AG04450 (cell line): ENCODE data around the gene GALNT9. TPM values are rescaled to one million over a fixed set of nuclear protein-coding genes. Genes with fewer than 3 reads are reported as not detected.
"Not testable (repeated sequence)": the region's sequence is repeated elsewhere in the genome, so short reads cannot be mapped to it uniquely, and the experiment has no call there.

ENCODE experiments used
- CTCF ChIA-PET: fragments of 300-600, 350-600 bp; formaldehyde crosslinking; extraction: SDS; loops from one replicate; lab custom pipeline; 2022; ENCODE audit warnings: antibody characterized with exemption, inconsistent platforms; lab: Charles Lee
- POLR2A ChIA-PET: fragments of 350-600 bp; formaldehyde crosslinking; extraction: SDS; loops from one replicate; lab custom pipeline; 2021; ENCODE audit warnings: antibody characterized with exemption, inconsistent platforms; lab: Yijun Ruan, JAX
- DNase-seq: peaks from one replicate; pipeline ENCODE4 v3.0.0-alpha.2; 2011; ENCODE audit warnings: low read depth, low spot score
- H3K27ac ChIP-seq: one replicate; pipeline ENCODE4 v1.5.1; 2012; ENCODE audit warnings: low read depth, low read length, control low read depth
- H3K27me3 ChIP-seq: one replicate; pipeline ENCODE4 v1.6.0; 2012; ENCODE audit warnings: low read length; ENCODE audit not compliant: control insufficient read depth, insufficient read depth
- H3K4me3 ChIP-seq: 2 replicates; pipeline ENCODE4 v1.5.1; 2011; ENCODE audit warnings: mild to moderate bottlenecking, low read depth, low read length, control low read depth
- H3K9me3 ChIP-seq: 2 replicates; pipeline ENCODE4 v1.5.1; 2012; ENCODE audit warnings: low read length; ENCODE audit not compliant: control insufficient read depth, insufficient read depth
- polyA plus RNA-seq: library from polyadenylated mRNA; depleted of rRNA; stranded (reverse); fragments of >200 nt; gene quantifications from 2 replicates; pipeline ENCODE4 v1.2.3, GENCODE V29; 2011
- TF ChIP-seq, protein P1 (sequence below): IDR thresholded peaks from 2 replicates; pipeline ENCODE4 v1.5.1; 2011; ENCODE audit warnings: low read depth, low read length, control low read depth, inconsistent platforms

The GALNT9 gene
- polyA plus RNA-seq, 1 experiment, result not detected

GRCh38 chr12:132360906-132361777 is 31.8 kb upstream of the GALNT9 start:
- Histone ChIP-seq H3K27ac (no peak overlapping the region), H3K9me3 (peaks cover 87% of the 10 kb centered on the region), H3K27me3 (no peaks in the 10 kb centered on the region), H3K4me3 (no peak overlapping the region)
- TF ChIP-seq, protein P1, sequence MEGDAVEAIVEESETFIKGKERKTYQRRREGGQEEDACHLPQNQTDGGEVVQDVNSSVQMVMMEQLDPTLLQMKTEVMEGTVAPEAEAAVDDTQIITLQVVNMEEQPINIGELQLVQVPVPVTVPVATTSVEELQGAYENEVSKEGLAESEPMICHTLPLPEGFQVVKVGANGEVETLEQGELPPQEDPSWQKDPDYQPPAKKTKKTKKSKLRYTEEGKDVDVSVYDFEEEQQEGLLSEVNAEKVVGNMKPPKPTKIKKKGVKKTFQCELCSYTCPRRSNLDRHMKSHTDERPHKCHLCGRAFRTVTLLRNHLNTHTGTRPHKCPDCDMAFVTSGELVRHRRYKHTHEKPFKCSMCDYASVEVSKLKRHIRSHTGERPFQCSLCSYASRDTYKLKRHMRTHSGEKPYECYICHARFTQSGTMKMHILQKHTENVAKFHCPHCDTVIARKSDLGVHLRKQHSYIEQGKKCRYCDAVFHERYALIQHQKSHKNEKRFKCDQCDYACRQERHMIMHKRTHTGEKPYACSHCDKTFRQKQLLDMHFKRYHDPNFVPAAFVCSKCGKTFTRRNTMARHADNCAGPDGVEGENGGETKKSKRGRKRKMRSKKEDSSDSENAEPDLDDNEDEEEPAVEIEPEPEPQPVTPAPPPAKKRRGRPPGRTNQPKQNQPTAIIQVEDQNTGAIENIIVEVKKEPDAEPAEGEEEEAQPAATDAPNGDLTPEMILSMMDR, result no peak
- POLR2A ChIA-PET, result no interaction called here
- DNase-seq, result no peak
- CTCF ChIA-PET, result no interaction called here

DNA sequence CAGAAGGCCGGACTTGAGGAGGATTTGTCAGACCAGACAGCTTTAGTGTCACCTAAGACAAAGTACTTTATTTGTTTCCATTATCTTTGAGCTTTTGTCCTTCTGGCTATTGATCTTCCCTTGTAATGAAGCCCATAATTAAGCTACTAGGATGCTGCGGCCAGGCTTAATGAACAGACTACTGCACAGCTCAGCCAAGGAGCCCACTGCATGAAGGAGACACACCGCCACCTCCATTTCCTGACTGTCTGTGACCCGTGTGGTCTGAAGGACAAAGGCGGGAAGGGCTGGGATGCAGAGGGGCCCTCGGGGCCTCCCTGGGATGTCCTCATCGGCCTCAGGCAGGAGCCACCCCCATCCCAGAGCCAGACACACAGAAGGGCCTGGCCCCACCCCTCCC is 31.0 kb upstream of the GALNT9 start:
- POLR2A ChIA-PET, result no interaction called here
- CTCF ChIA-PET, result no interaction called here
- H3K9me3 ChIP-seq, result peaks cover 91% of the 10 kb centered on the region
- no peak overlapping the region for H3K4me3 ChIP-seq
- TF ChIP-seq, protein P1, result no peak
- H3K27me3 ChIP-seq, result no peaks in the 10 kb centered on the region
- no peak for DNase-seq
- no peak overlapping the region for H3K27ac ChIP-seq

- peaks cover 91% of the 10 kb centered on the region for H3K9me3 ChIP-seq
- CTCF ChIA-PET, result no interaction called here
- POLR2A ChIA-PET, result no interaction called here
- TF ChIP-seq, protein P1, result no peak
- DNase-seq, result no peak
- H3K27me3 ChIP-seq, result no peaks in the 10 kb centered on the region
- H3K27ac ChIP-seq, result no peak overlapping the region
- no peak overlapping the region for H3K4me3 ChIP-seq
Observed at GRCh38 chr12:132359971-132360370, 30.6 kb upstream of the GALNT9 start.

DNA sequence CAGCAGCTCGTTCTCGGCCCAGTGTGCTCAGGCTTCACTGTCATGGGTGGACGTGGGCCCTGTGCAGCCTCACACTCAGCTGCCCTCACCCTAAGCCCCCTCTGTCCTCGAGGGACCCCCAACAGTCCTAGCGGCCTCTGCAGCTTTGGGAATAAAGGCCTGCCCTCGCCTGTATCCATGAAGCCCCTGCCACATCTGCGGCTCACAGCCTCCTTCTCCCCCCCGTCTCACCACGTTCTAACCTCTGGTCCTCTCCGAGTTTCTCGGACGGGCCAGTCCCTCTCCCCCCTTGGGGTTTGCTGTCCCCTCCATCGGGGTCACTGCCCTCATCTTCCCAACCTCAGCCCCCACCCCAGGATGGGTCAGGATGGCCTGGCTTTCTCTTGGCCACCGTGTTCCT is 30.2 kb upstream of the GALNT9 start:
- H3K4me3 ChIP-seq, result no peak overlapping the region
- TF ChIP-seq, protein P1, result no peak
- H3K27ac ChIP-seq, result no peak overlapping the region
- H3K27me3 ChIP-seq, result no peaks in the 10 kb centered on the region
- POLR2A ChIA-PET, result no interaction called here
- CTCF ChIA-PET, result no interaction called here
- peaks cover 93% of the 10 kb centered on the region for H3K9me3 ChIP-seq
- DNase-seq, result no peak

- POLR2A ChIA-PET, H3K4me3 ChIP-seq, H3K27me3 ChIP-seq, H3K27ac ChIP-seq, DNase-seq, CTCF ChIA-PET: not testable (repeated sequence)
- H3K9me3 ChIP-seq, result peaks cover 93% of the 10 kb centered on the region
Observed at GRCh38 chr12:132358241-132359225, 29.1 kb upstream of the GALNT9 start.
